ACHN (cell line): ENCODE data around the gene ITPRID2.
"Not testable (repeated sequence)": the region's sequence is repeated elsewhere in the genome, so short reads cannot be mapped to it uniquely, and the experiment has no call there.

Experiments used
- DNase-seq: peaks from one replicate; pipeline ENCODE4 v3.0.0-alpha.2; 2015
- in situ Hi-C: cut with HindIII; loops from 2 replicates; pipeline ENCODE4 v1.10.0; 2017; ENCODE audit warnings: low sequenced_read_pairs, low pct_ligation_motif_present, low pct_unique_long_range_greater_than_20kb

Gene ITPRID2

GRCh38 chr2:181949047-181949446 is 57.5 kb downstream of the ITPRID2 start:
- DNase-seq, result no peak
- in situ Hi-C loops, result no loop called here

DNA sequence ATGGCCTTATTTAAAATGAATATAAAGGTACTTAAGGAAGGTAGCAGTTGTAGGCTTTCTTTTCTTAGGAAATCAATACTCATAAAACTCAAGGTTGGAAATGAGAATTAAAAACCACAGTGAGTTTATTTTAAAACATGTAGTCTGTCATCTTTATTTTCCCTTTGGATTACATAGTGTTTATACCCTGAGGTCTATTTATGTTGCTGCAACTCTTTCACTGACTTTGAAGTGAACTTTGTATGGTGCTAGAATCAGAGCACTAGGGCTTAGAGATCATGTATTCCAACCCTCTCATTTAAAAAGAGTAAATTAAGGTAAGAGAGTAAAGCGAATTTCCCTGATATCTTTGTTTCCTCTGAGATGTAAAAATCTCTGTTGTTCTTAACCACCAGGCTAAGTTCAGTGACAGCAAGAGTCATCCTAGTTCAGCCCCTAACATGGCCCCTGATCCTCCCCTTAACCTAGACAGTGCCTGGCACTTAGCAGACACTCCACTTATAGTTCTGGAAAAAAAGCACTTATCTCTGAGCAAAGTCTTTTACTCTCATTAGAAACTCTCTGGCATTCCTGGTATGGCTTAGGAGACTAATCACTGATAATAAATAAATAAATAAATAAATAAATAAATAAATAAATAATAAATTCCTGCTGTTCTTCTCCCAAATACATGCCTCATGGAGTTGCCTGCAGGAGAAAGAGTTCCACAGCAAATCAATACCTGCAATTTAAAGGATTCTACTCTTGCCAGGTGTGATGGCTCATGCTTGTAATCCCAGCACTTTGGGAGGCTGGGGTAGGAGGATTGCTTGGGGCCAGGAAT is 61.1 kb downstream of the ITPRID2 start:
- in situ Hi-C loops, result no loop called here

DNA sequence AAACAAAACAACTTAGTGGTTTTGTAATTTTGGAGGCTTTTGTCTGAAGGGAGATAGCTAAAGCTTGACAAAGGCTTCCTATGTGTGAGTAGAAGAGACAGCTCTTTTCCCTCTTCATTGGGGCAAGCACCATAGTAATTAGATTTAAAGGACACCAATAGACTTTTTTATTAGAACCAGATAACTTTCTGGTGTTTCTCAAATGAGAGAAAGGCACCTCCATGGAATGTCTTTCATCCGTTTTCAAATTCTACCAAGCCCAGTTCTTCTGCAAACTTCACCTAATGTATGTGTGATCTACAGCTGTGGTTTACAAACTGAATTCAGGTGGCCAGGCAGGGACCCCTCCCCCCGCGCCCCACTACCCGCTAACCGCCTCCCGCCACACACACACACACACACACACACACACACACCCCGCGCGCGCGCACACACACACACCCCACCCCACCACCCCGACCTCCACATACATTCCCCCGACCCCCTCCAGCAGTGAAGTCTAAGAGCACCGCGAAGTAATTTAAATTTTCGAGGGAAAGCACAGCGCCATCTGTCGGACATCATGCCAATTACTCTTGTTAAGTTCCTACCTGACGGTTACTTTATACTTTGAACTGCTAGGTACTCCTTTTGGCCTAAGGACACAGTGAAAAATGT is 62.5 kb downstream of the ITPRID2 start:
- DNase-seq, result peak; percentile 81
- in situ Hi-C loops, result no loop called here

More for the DNA sequence above, 61.1 kb downstream of the ITPRID2 start:
- DNase-seq, result no peak

- no peak for DNase-seq
- in situ Hi-C loops, result no loop called here
These were observed 63.0 kb downstream of the ITPRID2 start for GRCh38 chr2:181954538-181954883.

DNA sequence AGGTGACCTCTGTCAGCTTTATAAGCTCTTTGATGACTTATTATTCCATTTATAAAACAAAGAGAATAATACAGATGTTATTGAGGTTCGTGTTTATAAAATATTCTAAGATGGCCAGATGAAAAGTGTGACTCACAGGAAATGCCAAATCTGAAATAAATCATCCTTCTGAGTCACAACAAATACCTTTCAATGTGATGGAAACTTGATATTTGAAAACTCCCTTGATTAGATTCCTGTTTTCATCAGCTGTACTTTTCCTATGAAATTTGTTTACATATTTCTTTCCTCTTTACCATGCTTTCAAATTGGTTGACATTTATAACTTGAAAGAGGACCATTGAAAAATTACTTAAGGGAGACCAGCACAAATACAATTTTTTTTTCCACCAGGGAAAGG is 63.5 kb downstream of the ITPRID2 start:
- DNase-seq, result peak; percentile 51
- in situ Hi-C loops, result no loop called here

- DNase-seq, in situ Hi-C loops: not testable (repeated sequence)
These were observed 64.3 kb downstream of the ITPRID2 start for GRCh38 chr2:181955866-181956265.

GRCh38 chr2:181957668-181958067 is 66.1 kb downstream of the ITPRID2 start:
- in situ Hi-C loops, result no loop called here
- DNase-seq, result no peak

DNA sequence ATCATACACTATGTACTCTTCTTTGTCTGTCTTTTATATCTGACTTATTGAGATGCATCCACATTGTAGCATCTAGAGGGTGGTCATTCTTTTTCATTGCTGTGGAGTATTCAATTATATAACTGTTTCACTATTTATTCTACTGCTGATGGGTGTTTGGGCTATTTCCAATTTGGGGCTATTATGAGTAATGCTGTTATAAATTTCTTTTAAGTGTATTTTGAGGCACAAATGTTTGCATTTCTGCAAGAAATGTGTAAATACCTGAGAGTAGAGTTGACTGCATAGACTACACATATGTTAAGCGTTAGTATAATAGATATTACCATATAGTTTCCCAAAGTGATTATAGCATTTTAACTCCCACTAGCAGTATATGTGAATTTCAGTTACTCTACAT is 67.2 kb downstream of the ITPRID2 start:
- no peak for DNase-seq
- in situ Hi-C loops, result no loop called here

GRCh38 chr2:181959508-181959907 is 68.0 kb downstream of the ITPRID2 start:
- in situ Hi-C loops, result no loop called here
- DNase-seq, result no peak

- DNase-seq, in situ Hi-C loops: not testable (repeated sequence)
These were observed 69.6 kb downstream of the ITPRID2 start for GRCh38 chr2:181961167-181961566.

- DNase-seq, result no peak
- in situ Hi-C loops, result no loop called here
These were observed 70.6 kb downstream of the ITPRID2 start for GRCh38 chr2:181962142-181962541.

DNA sequence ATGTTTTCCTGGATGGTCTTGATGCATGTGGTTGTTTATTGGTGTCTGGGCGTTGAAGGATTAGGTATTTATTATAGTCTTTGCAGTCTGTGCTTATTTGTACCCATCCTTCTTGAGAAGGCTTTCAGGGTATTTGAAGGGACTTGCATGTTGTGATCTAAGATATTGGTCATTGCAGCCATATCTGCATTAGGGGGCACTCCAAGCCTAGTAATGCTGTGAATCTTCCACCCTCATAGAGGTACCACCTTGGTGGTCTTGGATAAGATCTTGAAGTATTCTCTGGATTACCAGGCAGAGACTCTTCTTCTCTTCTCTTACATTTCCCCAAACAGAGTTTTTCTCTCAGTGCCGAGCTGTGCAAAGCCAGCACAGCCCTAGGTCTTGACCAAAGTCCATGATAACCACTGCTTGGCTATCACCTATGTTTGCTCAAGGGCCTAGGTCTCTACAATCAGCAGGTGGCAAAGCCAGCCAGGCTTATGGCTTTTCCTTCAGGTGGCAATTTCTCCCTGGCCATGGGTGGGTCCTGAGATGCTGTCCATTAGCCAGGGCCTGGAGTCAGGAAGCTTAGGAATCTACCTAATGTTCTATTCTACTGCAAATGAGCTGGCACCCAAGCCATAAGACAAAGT is 78.7 kb downstream of the ITPRID2 start:
- DNase-seq, result no peak
- in situ Hi-C loops, result no loop called here

DNA sequence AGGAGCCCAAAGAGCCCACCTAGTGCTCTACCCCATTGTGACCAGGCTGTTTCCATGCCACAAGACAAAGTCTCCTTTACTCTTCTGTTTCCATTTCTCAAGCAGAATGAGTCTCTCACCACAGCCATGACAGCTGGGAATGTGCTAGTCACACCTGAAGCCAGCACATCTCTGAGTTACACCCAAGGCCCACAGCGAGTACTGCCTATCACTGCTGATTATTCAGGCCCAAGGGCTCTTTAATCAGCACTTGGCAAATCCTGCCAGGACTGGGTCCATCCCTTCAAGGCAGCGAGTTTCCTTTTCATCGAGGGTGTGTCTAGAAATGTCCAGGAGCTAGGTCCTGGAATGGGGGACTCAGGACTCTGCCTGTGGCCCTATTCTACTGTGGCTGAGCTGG is 79.5 kb downstream of the ITPRID2 start:
- in situ Hi-C loops, result no loop called here
- no peak for DNase-seq

- in situ Hi-C loops, result no loop called here
- DNase-seq, result no peak
These were observed 81.1 kb downstream of the ITPRID2 start for GRCh38 chr2:181972431-181973170.

- no peak for DNase-seq
- in situ Hi-C loops, result no loop called here
These were observed 81.7 kb downstream of the ITPRID2 start for GRCh38 chr2:181973171-181973783.

GRCh38 chr2:181977661-181978350 is 86.3 kb downstream of the ITPRID2 start:
- no peak for DNase-seq
- in situ Hi-C loops, result no loop called here

GRCh38 chr2:181978351-181979150 is 87.0 kb downstream of the ITPRID2 start:
- no peak for DNase-seq
- in situ Hi-C loops, result no loop called here
